GM20000 (cell line): ENCODE results near the gene STK24.

Experiments used
- DNase-seq: peaks from one replicate; pipeline ENCODE4 v3.0.0; 2012; ENCODE audit warnings: low spot score
- TF ChIP-seq, protein P1 (sequence below): IDR thresholded peaks from 2 replicates; pipeline ENCODE4 v1.5.1; 2012; ENCODE audit warnings: mild to moderate bottlenecking, control low read depth; ENCODE audit errors: extremely low read depth, missing control alignments

The STK24 gene

DNA sequence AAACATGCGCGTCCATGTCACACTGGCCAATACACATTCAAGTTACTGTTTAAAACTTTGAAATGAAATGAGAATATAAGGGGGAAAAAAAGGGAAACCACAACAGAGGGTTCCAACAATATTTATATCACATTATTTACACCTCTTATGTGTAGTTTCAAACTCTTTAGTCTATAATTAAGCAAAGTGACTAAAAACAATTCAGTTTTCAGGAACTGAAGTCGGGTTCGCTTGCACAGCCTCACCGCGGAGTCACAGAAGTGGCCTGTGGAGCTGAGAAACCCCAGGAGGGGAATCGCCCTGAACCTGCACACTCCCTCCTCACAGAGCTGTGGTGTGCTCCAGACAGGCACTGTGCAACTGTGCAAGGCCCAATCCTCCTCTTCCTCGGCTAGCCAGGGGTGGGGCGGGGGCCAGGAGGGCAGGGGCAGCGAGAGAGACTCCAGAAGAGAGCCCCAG is 75.9 kb downstream of the STK24 start:
- DNase-seq, result peak; percentile 68

DNA sequence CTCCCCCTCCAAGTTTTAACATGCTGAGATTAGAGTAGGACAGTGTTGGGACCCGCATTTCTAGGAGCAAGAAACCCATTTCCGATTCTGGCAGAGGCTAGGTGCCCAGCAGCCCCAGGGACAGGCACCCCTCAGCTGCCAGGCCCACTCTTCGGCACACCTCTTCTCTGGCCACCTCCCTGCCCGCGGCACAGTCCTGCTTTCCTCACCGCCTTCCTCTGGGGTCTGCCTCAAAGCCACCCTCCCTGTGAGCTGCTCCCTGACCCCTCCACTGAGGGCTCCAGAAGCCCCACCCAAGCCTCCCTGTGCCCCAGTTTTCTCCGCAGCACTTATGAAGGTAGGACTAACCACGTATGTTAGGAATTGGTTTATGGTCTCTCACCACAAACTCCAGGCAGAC is 79.9 kb downstream of the STK24 start:
- TF ChIP-seq, protein P1, sequence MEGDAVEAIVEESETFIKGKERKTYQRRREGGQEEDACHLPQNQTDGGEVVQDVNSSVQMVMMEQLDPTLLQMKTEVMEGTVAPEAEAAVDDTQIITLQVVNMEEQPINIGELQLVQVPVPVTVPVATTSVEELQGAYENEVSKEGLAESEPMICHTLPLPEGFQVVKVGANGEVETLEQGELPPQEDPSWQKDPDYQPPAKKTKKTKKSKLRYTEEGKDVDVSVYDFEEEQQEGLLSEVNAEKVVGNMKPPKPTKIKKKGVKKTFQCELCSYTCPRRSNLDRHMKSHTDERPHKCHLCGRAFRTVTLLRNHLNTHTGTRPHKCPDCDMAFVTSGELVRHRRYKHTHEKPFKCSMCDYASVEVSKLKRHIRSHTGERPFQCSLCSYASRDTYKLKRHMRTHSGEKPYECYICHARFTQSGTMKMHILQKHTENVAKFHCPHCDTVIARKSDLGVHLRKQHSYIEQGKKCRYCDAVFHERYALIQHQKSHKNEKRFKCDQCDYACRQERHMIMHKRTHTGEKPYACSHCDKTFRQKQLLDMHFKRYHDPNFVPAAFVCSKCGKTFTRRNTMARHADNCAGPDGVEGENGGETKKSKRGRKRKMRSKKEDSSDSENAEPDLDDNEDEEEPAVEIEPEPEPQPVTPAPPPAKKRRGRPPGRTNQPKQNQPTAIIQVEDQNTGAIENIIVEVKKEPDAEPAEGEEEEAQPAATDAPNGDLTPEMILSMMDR, result no peak
- no peak for DNase-seq

More for the DNA sequence above, 75.9 kb downstream of the STK24 start:
- TF ChIP-seq, protein P1, result no peak

DNA sequence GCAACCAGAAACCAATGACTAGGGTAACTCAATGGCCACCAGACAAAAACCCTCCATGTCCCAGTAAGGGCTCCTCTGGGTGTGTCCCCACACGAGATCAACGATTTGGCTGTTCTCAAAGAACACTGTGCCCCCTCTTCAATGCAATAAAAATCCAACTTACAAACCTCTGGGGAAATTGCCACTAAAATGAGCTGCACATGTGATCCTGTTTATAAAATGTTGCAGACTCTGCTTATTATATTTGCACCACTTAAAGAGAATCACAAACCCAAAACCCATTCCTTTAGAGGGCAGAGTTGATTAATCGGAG is 80.5 kb downstream of the STK24 start:
- TF ChIP-seq, protein P1, result no peak
- DNase-seq, result no peak

DNA sequence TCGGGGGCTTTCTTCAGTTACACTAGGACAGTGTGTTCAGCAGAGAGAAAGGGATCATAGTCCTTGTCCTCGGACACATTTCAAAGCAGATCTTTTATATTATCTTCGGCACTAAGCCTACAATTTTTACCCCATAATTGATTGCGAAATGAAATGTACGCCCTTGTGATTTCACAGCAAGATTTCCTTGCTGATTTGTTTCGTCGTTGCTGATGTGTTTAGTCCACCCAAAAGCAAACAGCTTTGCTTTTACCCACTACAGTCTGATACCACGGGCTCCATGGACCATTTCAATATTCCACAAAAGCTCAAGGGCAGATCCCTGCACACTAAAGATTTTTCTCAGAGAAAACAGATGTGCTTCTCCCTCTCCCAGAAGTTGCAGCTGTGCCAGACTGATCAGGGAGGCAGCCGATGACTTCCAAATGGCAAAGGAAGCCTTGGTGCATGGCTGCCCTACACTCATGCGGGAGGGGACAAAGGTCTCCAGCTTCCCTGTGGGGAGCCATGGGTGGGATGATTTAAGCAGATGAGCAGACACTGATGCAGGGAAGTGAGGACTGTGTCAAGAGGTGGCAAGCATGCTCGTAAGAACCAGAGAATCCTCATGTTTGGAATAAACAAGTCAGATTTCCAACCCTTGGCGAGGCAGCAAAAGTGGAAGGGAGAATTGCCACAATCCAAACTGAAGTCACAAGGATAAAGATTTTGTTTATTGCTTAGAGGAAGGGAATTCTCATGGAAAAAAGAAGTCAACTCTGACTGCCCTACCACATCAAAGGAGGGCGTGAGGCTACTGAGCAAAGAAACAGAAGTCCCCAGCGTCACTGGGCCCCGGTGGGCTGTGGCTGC is 81.1 kb downstream of the STK24 start:
- no peak for DNase-seq

DNA sequence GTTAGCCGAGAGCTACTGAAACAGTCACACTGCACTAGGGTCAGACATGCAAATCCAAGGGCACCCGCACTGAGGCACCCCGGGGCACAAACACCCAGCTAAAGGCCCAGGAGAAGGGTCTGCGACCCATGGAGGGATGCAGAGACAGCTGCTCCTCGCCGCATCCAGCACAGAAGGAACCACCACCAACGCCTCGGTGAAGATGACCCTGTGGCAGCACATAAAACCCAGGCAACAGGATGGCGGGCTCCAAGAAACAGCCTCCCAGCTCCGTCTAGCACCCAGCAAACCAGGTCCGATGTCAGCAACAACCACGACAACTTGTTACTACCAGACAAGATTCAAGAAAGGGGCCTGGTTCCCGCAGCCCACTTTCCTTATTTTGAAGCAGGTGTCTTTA is 82.1 kb downstream of the STK24 start:
- DNase-seq, result no peak
- TF ChIP-seq, protein P1, result no peak

More for the DNA sequence above, 81.1 kb downstream of the STK24 start:
- TF ChIP-seq, protein P1, result no peak

DNA sequence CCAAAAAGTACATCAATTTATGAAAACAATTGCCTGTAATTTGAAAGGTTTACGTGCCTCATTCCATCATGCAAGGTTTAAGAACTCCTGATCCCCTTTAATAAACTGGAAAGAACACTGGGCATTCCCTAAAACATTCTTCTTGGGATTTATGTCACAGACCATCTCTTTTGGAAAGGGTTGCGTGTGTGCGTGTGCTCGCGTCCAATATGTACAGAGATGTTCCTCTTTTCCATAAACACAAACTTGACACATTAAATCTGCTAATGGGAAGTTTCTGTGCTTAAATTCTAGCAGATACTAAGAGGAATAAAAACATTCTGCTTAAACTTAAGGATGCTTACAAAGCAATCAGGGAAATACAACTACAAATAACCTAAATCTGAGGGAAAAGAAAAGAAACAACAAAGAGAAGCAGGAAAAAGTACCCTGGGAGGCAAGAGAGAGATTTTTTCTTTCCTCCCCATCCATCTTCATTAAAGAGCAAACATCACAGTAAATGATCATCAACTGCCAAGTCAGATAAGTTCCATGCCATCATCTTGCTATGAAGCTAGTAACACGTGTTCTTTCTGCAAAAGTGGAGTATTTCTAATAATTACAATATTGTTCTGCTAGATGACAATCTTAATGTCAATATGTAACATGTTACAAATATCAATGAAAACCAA is 83.7 kb downstream of the STK24 start:
- TF ChIP-seq, protein P1, result no peak

DNA sequence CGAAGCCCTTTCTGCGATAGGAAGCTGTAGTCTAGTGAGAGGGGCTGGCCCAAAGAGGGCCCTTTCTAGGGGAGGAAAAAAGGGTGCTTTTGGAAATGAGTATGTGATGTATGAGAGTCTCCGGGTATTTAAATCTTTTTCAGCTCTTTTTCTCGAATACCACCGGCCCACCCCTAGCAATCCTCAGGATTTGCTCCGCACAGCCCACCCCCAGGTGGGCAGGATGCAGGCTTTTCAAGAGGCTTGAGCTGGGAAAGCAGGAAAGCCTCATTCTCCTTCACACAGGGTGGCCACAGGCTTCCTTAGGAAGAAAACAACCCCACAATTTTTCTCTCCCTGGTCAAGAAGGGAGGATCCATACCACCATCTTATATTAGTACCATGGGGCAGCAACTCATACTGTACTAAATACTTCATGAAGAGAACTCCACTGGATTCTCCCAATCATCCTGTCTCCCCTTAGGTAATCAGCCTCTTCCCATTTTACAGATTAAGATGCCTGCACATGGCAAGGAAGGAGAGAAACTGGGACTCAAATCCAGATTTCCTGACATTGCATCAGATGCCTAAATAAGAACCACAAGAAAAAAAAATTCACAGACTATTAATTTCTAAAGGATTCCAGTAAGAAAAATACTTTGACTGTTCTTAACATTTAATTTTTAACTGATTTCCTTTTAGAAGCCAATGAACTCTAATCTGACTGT is 84.4 kb downstream of the STK24 start:
- TF ChIP-seq, protein P1, result no peak
- DNase-seq, result no peak

More for the DNA sequence above, 83.7 kb downstream of the STK24 start:
- DNase-seq, result no peak
